Osteocyte (in vitro differentiated cells): Measurements from ENCODE around the gene GGT6. TPM values are rescaled to one million over a fixed set of nuclear protein-coding genes. Genes with fewer than 3 reads are reported as not detected.

Experiments used
- DNase-seq: peaks from one replicate; pipeline ENCODE4 v3.0.0; 2021; ENCODE audit warnings: mixed read lengths; ENCODE audit not compliant: unreplicated experiment; ENCODE audit errors: extremely low spot score
- H3K27ac Mint-ChIP-seq: one replicate; pipeline ENCODE4 v1.8.0; 2021; ENCODE audit warnings: mild to moderate bottlenecking, mixed read lengths; ENCODE audit not compliant: unreplicated experiment
- H3K27me3 Mint-ChIP-seq: one replicate; pipeline ENCODE4 v1.8.0; 2021; ENCODE audit warnings: mixed read lengths; ENCODE audit not compliant: unreplicated experiment
- H3K36me3 Mint-ChIP-seq: one replicate; pipeline ENCODE4 v1.8.0; 2021; ENCODE audit warnings: mixed read lengths; ENCODE audit not compliant: unreplicated experiment
- H3K4me1 Mint-ChIP-seq: one replicate; pipeline ENCODE4 v1.8.0; 2021; ENCODE audit warnings: mixed read lengths; ENCODE audit not compliant: unreplicated experiment
- H3K4me3 Mint-ChIP-seq: one replicate; pipeline ENCODE4 v1.8.0; 2021; ENCODE audit warnings: mild to moderate bottlenecking, moderate library complexity, mixed read lengths; ENCODE audit not compliant: unreplicated experiment
- H3K9me3 Mint-ChIP-seq: one replicate; pipeline ENCODE4 v1.8.0; 2021; ENCODE audit warnings: mixed read lengths; ENCODE audit not compliant: unreplicated experiment
- CTCF ChIP-seq: fragments of 200-600 bp; sonication (generic); IDR thresholded peaks from 2 replicates; pipeline ENCODE4 v1.5.0; 2021; ENCODE audit warnings: antibody characterized with exemption, mild to moderate bottlenecking, moderate library complexity
- long read RNA-seq: library from polyadenylated mRNA; unstranded; transcript quantifications from one replicate; pipeline ENCODE4 v2.0.0, GENCODE V29; 2021
- total RNA-seq: library from RNA; stranded (reverse); gene quantifications from 2 replicates; pipeline ENCODE4 v1.2.1, GENCODE V29; 2021

GGT6 gene
- not detected in 2 replicates for total RNA-seq
- long read RNA-seq = 0 reads

- DNase-seq = no peak
- Mint-ChIP-seq H3K27ac (no peak within 1 kb of the TSS), H3K36me3 (no peaks in the 10 kb centered on the region), H3K4me1 (peaks cover 11% of the 10 kb centered on the region), H3K9me3 (no peaks in the 10 kb centered on the region), H3K4me3 (no peak within 1 kb of the TSS), H3K27me3 (peaks cover 25% of the 10 kb centered on the region)
- TF ChIP-seq CTCF = no peak
These were observed at the start of gene GGT6 for GRCh38 chr17:4560421-4560820. Gene GGT6 (minus strand): TSS chr17:4560577. CDS start chr17:4560521, 56 bp downstream.

- Mint-ChIP-seq H3K4me1 (peaks cover 30% of the 10 kb centered on the region), H3K27me3 (peaks cover 20% of the 10 kb centered on the region), H3K9me3 (no peaks in the 10 kb centered on the region), H3K27ac (no peak overlapping the region), H3K4me3 (no peak overlapping the region), H3K36me3 (no peaks in the 10 kb centered on the region)
- TF ChIP-seq CTCF = no peak
- DNase-seq = no peak
These were observed 49.8 kb upstream of the GGT6 start for GRCh38 chr17:4610162-4610561.

GRCh38 chr17:4609761-4610160, 49.4 kb upstream of the GGT6 start:
- Mint-ChIP-seq H3K4me1 (peaks cover 34% of the 10 kb centered on the region), H3K36me3 (no peaks in the 10 kb centered on the region), H3K27ac (no peak overlapping the region), H3K9me3 (no peaks in the 10 kb centered on the region), H3K27me3 (peaks cover 20% of the 10 kb centered on the region), H3K4me3 (no peak overlapping the region)
- no peak for DNase-seq
- no peak for TF ChIP-seq CTCF

- Mint-ChIP-seq H3K9me3 (no peaks in the 10 kb centered on the region), H3K27ac (peak overlapping the region; percentile 92), H3K4me1 (peaks cover 49% of the 10 kb centered on the region), H3K36me3 (no peaks in the 10 kb centered on the region), H3K27me3 (peaks cover 16% of the 10 kb centered on the region), H3K4me3 (peak overlapping the region; percentile 46)
- TF ChIP-seq CTCF = no peak
- no peak for DNase-seq
These were observed 47.4 kb upstream of the GGT6 start for GRCh38 chr17:4607773-4608187.

- peak overlapping the region; percentile 92 for H3K27ac Mint-ChIP-seq
These were observed 46.9 kb upstream of the GGT6 start for GRCh38 chr17:4607261-4607741.

More at GRCh38 chr17:4607261-4607741, 46.9 kb upstream of the GGT6 start:
- no peak for DNase-seq
- peaks cover 16% of the 10 kb centered on the region for H3K27me3 Mint-ChIP-seq
- H3K4me1 Mint-ChIP-seq = peaks cover 49% of the 10 kb centered on the region
- no peaks in the 10 kb centered on the region for H3K9me3 Mint-ChIP-seq
- H3K4me3 Mint-ChIP-seq = no peak overlapping the region
- H3K36me3 Mint-ChIP-seq = no peaks in the 10 kb centered on the region
- no peak for TF ChIP-seq CTCF
